H1 (cell line): ENCODE data around the gene DPH6. TPM values are rescaled to one million over a fixed set of nuclear protein-coding genes. Genes with fewer than 3 reads are reported as not detected.

ENCODE experiments used
- BRCA1 ChIP-seq: IDR thresholded peaks from 2 replicates; pipeline ENCODE4 v1.6.1; 2012; ENCODE audit warnings: low read depth, low read length, improper control_type of control experiment
- CTCF ChIP-seq, 3 experiments: IDR thresholded peaks; 1 replicate in 2 of 3; 2 replicates in 1 of 3; pipeline versions ENCODE4 v1.5.1 to v1.6.1; 2011; ENCODE audit warnings: low read length in 3 of 3, mild to moderate bottlenecking in 3 of 3, inconsistent platforms in 2 of 3, low read depth in 1 of 3, moderate library complexity in 1 of 3; ENCODE audit not compliant: insufficient read depth in 1 of 3; ENCODE audit errors: control extremely low read depth in 1 of 3
- FOSL1 ChIP-seq: IDR thresholded peaks from 2 replicates; pipeline ENCODE4 v1.6.1; 2011; ENCODE audit warnings: mild to moderate bottlenecking, low read depth, low read length, moderate library complexity; ENCODE audit not compliant: insufficient read depth
- JUN ChIP-seq: IDR thresholded peaks from 2 replicates; pipeline ENCODE4 v1.6.1; 2011; ENCODE audit warnings: low read depth, mild to moderate bottlenecking, improper control_type of control experiment, low read length
- SP2 ChIP-seq: IDR thresholded peaks from 2 replicates; pipeline ENCODE4 v1.6.1; 2012; ENCODE audit warnings: mild to moderate bottlenecking, low read length, inconsistent platforms
- SRF ChIP-seq: IDR thresholded peaks from 2 replicates; pipeline ENCODE4 v1.6.1; 2011; ENCODE audit warnings: mild to moderate bottlenecking, low read depth, low read length, moderate library complexity
- polyA plus RNA-seq, 7 experiments: library from polyadenylated mRNA; depleted of rRNA in 3 of 7; stranded (reverse) in 5 of 7; unstranded in 2 of 7; fragments of >200 nt in 5 of 7; fragments of 200-250 nt in 2 of 7; gene quantifications; 1 replicate in 5 of 7; 2 replicates in 1 of 7; 4 replicates in 1 of 7; pipeline versions ENCODE4 v1.2.1 to v1.2.3, GENCODE V29; 2011 to 2013; ENCODE audit warnings: missing spikeins in 2 of 7, mixed read lengths in 2 of 7
- total RNA-seq: library from RNA; stranded (reverse); fragmentation: NEBNext Ultra II Directional; extraction: Animal tissue kit (Norgen Biotek cat#: 25700); gene quantifications from 2 replicates; pipeline ENCODE4 v1.2.1, GENCODE V29; 2021
- TF ChIP-seq, protein P1 (sequence below): fragments of 300-600 bp; sonication (generic); IDR thresholded peaks from 2 replicates; pipeline ENCODE4 v1.7.1; 2012; ENCODE audit warnings: low read length, moderate library complexity, mild to moderate bottlenecking, inconsistent platforms; ENCODE audit not compliant: insufficient replicate concordance

DPH6 gene
- total and polyA plus RNA-seq, 2 of the 8 experiments (the other 6 are each of a cell fraction or from before 2014, with no cell fraction given), result 21.6 to 30.5 TPM

GRCh38 chr15:35533130-35534110, 12.5 kb downstream of the DPH6 start (continued):
- TF ChIP-seq, protein P1, sequence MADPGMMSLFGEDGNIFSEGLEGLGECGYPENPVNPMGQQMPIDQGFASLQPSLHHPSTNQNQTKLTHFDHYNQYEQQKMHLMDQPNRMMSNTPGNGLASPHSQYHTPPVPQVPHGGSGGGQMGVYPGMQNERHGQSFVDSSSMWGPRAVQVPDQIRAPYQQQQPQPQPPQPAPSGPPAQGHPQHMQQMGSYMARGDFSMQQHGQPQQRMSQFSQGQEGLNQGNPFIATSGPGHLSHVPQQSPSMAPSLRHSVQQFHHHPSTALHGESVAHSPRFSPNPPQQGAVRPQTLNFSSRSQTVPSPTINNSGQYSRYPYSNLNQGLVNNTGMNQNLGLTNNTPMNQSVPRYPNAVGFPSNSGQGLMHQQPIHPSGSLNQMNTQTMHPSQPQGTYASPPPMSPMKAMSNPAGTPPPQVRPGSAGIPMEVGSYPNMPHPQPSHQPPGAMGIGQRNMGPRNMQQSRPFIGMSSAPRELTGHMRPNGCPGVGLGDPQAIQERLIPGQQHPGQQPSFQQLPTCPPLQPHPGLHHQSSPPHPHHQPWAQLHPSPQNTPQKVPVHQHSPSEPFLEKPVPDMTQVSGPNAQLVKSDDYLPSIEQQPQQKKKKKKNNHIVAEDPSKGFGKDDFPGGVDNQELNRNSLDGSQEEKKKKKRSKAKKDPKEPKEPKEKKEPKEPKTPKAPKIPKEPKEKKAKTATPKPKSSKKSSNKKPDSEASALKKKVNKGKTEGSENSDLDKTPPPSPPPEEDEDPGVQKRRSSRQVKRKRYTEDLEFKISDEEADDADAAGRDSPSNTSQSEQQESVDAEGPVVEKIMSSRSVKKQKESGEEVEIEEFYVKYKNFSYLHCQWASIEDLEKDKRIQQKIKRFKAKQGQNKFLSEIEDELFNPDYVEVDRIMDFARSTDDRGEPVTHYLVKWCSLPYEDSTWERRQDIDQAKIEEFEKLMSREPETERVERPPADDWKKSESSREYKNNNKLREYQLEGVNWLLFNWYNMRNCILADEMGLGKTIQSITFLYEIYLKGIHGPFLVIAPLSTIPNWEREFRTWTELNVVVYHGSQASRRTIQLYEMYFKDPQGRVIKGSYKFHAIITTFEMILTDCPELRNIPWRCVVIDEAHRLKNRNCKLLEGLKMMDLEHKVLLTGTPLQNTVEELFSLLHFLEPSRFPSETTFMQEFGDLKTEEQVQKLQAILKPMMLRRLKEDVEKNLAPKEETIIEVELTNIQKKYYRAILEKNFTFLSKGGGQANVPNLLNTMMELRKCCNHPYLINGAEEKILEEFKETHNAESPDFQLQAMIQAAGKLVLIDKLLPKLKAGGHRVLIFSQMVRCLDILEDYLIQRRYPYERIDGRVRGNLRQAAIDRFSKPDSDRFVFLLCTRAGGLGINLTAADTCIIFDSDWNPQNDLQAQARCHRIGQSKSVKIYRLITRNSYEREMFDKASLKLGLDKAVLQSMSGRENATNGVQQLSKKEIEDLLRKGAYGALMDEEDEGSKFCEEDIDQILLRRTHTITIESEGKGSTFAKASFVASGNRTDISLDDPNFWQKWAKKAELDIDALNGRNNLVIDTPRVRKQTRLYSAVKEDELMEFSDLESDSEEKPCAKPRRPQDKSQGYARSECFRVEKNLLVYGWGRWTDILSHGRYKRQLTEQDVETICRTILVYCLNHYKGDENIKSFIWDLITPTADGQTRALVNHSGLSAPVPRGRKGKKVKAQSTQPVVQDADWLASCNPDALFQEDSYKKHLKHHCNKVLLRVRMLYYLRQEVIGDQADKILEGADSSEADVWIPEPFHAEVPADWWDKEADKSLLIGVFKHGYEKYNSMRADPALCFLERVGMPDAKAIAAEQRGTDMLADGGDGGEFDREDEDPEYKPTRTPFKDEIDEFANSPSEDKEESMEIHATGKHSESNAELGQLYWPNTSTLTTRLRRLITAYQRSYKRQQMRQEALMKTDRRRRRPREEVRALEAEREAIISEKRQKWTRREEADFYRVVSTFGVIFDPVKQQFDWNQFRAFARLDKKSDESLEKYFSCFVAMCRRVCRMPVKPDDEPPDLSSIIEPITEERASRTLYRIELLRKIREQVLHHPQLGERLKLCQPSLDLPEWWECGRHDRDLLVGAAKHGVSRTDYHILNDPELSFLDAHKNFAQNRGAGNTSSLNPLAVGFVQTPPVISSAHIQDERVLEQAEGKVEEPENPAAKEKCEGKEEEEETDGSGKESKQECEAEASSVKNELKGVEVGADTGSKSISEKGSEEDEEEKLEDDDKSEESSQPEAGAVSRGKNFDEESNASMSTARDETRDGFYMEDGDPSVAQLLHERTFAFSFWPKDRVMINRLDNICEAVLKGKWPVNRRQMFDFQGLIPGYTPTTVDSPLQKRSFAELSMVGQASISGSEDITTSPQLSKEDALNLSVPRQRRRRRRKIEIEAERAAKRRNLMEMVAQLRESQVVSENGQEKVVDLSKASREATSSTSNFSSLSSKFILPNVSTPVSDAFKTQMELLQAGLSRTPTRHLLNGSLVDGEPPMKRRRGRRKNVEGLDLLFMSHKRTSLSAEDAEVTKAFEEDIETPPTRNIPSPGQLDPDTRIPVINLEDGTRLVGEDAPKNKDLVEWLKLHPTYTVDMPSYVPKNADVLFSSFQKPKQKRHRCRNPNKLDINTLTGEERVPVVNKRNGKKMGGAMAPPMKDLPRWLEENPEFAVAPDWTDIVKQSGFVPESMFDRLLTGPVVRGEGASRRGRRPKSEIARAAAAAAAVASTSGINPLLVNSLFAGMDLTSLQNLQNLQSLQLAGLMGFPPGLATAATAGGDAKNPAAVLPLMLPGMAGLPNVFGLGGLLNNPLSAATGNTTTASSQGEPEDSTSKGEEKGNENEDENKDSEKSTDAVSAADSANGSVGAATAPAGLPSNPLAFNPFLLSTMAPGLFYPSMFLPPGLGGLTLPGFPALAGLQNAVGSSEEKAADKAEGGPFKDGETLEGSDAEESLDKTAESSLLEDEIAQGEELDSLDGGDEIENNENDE, result no peak
- TF ChIP-seq FOSL1 (no peak), SRF (no peak), SP2 (no peak), BRCA1 (no peak), JUN (no peak), CTCF (IDR thresholded peaks at IDR 0.05; ENCODE audit: control extremely low read depth in 1 of 3, insufficient read depth in 1 of 3, low read depth in 1 of 3, low read length in 3 of 3) (no peak)
